Sigmoid colon (tissue), 4 donors: ENCODE measurements around the gene LRRC2.

Experiments used
- POLR2AphosphoS5 ChIP-seq, 4 donors: sonication (generic); formaldehyde crosslinking; IDR thresholded peaks; one replicate each; pipeline ENCODE4 v1.6.1; 2017; ENCODE audit warnings: antibody characterized with exemption in 4 of 4
- TF ChIP-seq, protein P1 (sequence below), 4 experiments: fragments of 450-650 bp in 3 of 4; fragments of 200-600 bp in 1 of 4; IDR thresholded peaks; one replicate each; pipeline ENCODE4 v1.5.1; 2016 to 2019; ENCODE audit warnings: antibody characterized with exemption in 4 of 4, mild to moderate bottlenecking in 3 of 4, moderate library complexity in 2 of 4

DNA sequence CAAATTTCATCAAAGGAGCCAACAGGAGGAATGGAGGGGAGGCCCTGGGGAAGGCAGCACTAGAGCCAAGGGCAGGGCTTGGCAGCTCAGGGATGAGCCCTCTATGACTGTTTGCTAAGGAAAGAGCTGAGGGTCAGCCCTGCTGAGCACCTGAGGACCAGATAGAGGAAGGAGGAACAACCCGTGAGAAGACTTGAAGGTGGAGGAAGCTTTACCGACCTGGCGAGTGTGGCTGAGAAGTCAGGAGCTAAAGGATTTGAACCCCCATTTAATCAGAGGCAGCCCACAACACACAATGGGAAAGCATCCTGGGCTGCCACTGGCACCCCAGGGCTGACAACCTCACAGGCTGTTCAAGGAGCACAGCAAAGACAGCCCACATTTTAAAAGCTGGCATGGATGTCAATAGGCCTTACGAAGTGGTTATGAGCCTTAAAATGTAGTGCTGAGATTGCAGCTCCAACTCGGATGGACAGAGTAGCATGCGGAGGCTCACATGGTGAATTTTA, 20.7 kb upstream of the LRRC2 start:
- TF ChIP-seq, protein P1, sequence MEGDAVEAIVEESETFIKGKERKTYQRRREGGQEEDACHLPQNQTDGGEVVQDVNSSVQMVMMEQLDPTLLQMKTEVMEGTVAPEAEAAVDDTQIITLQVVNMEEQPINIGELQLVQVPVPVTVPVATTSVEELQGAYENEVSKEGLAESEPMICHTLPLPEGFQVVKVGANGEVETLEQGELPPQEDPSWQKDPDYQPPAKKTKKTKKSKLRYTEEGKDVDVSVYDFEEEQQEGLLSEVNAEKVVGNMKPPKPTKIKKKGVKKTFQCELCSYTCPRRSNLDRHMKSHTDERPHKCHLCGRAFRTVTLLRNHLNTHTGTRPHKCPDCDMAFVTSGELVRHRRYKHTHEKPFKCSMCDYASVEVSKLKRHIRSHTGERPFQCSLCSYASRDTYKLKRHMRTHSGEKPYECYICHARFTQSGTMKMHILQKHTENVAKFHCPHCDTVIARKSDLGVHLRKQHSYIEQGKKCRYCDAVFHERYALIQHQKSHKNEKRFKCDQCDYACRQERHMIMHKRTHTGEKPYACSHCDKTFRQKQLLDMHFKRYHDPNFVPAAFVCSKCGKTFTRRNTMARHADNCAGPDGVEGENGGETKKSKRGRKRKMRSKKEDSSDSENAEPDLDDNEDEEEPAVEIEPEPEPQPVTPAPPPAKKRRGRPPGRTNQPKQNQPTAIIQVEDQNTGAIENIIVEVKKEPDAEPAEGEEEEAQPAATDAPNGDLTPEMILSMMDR (IDR thresholded peaks at IDR 0.05), result no peak
- TF ChIP-seq POLR2AphosphoS5 (IDR thresholded peaks at IDR 0.05), result no peak
